GM11168 (cell line): Measurements from ENCODE around the gene UGDH.
"Not testable (repeated sequence)": the region's sequence is repeated elsewhere in the genome, so short reads cannot be mapped to it uniquely, and the experiment has no call there.

Experiments used
- in situ Hi-C: fragments of 300-500 bp; cut with MboI; formaldehyde crosslinking; loops from one replicate; pipeline ENCODE4 v1.12.0; 2022; ENCODE audit warnings: low sequenced_read_pairs; ENCODE audit not compliant: unreplicated experiment

Gene UGDH

GRCh38 chr4:39527296-39528060 is at the start of gene UGDH:
Gene UGDH (minus strand): TSS chr4:39527439. CDS start chr4:39521512, 5,927 bp downstream.
- in situ Hi-C loops = no loop called here

- in situ Hi-C loops = no loop called here
Measured at GRCh38 chr4:39574946-39575345, 47.7 kb upstream of the UGDH start.

- in situ Hi-C loops = no loop called here
Measured at GRCh38 chr4:39571504-39571903, 44.3 kb upstream of the UGDH start.

GRCh38 chr4:39571054-39571453 is 43.8 kb upstream of the UGDH start:
- in situ Hi-C loops = no loop called here

GRCh38 chr4:39569209-39569608 is 42.0 kb upstream of the UGDH start:
- in situ Hi-C loops = no loop called here

GRCh38 chr4:39568805-39569204 is 41.6 kb upstream of the UGDH start:
- in situ Hi-C loops = no loop called here

- in situ Hi-C loops = no loop called here
Measured at GRCh38 chr4:39565878-39566600, 38.8 kb upstream of the UGDH start.

GRCh38 chr4:39563346-39563847 is 36.2 kb upstream of the UGDH start:
- in situ Hi-C loops = no loop called here

GRCh38 chr4:39562792-39563191 is 35.6 kb upstream of the UGDH start:
- in situ Hi-C loops = no loop called here

- in situ Hi-C loops = no loop called here
Measured at GRCh38 chr4:39559626-39560025, 32.4 kb upstream of the UGDH start.

- in situ Hi-C loops = no loop called here
Measured at GRCh38 chr4:39555472-39555871, 28.2 kb upstream of the UGDH start.

- in situ Hi-C loops = no loop called here
Measured at GRCh38 chr4:39548425-39549067, 21.3 kb upstream of the UGDH start.

- in situ Hi-C loops = no loop called here
Measured at GRCh38 chr4:39544580-39545315, 17.5 kb upstream of the UGDH start.

GRCh38 chr4:39544080-39544479 is 16.8 kb upstream of the UGDH start:
- in situ Hi-C loops = not testable (repeated sequence)

GRCh38 chr4:39543034-39543433 is 15.8 kb upstream of the UGDH start:
- in situ Hi-C loops = no loop called here

- in situ Hi-C loops = no loop called here
Measured at GRCh38 chr4:39542611-39543012, 15.4 kb upstream of the UGDH start.

GRCh38 chr4:39541987-39542610 is 14.9 kb upstream of the UGDH start:
- in situ Hi-C loops = no loop called here

- in situ Hi-C loops = no loop called here
Measured at GRCh38 chr4:39539089-39539611, 11.9 kb upstream of the UGDH start.

- in situ Hi-C loops = no loop called here
Measured at GRCh38 chr4:39533541-39533940, 6.3 kb upstream of the UGDH start.

GRCh38 chr4:39532237-39532636 is 5.0 kb upstream of the UGDH start:
- in situ Hi-C loops = not testable (repeated sequence)
